Transverse colon (tissue), 4 donors: ENCODE measurements around the gene BAIAP3. TPM values are rescaled to one million over a fixed set of nuclear protein-coding genes. Genes with fewer than 3 reads are reported as not detected.

ENCODE experiments used
- DNase-seq: peaks from one replicate; pipeline ENCODE4 v3.0.0-alpha.2; 2019
- H3K27ac ChIP-seq, 4 donors: fragments of 200-600 bp; sonication (generic); 2 replicates each; pipeline ENCODE4 v1.5.1; 2016 to 2018; ENCODE audit warnings: inconsistent platforms in 4 of 4
- H3K27me3 ChIP-seq: fragments of 200-600 bp; sonication (generic); 2 replicates; pipeline ENCODE4 v1.5.1; 2017; ENCODE audit warnings: inconsistent platforms
- H3K36me3 ChIP-seq, 4 donors: fragments of 200-600 bp; sonication (generic); 2 replicates each; pipeline ENCODE4 v1.5.1; 2017 to 2019; ENCODE audit warnings: inconsistent platforms in 4 of 4
- H3K4me1 ChIP-seq, 4 donors: fragments of 200-600 bp; sonication (generic); 2 replicates each; pipeline ENCODE4 v1.5.1; 2017 to 2020; ENCODE audit warnings: inconsistent platforms in 4 of 4
- H3K4me3 ChIP-seq, 4 donors: fragments of 200-600 bp; sonication (generic); 1 replicate in 1 of 4; 2 replicates in 3 of 4; pipeline versions ENCODE4 v1.5.1 to v1.6.1; 2017 to 2019; ENCODE audit warnings: inconsistent platforms in 4 of 4
- H3K9me3 ChIP-seq, 2 donors: fragments of 200-600 bp; sonication (generic); 2 replicates each; pipeline ENCODE4 v1.5.1; 2017 to 2019; ENCODE audit warnings: inconsistent platforms in 2 of 2
- EP300 ChIP-seq: sonication (generic); formaldehyde crosslinking; IDR thresholded peaks from one replicate; pipeline ENCODE4 v1.6.1; 2017; ENCODE audit warnings: antibody characterized with exemption, low read depth
- POLR2A ChIP-seq: fragments of 450-650 bp; IDR thresholded peaks from one replicate; pipeline ENCODE4 v1.6.1; 2016; ENCODE audit warnings: antibody characterized with exemption, mild to moderate bottlenecking, moderate library complexity
- POLR2AphosphoS5 ChIP-seq, 3 donors: sonication (generic); formaldehyde crosslinking; IDR thresholded peaks; one replicate each; pipeline ENCODE4 v1.6.1; 2016; ENCODE audit warnings: antibody characterized with exemption in 3 of 3
- WGBS, 2 donors: methylation state at CpG; one replicate each; pipeline ENCODE4 v1.1.5; 2018; ENCODE audit warnings: low coverage in 1 of 2; 5-methylcytosine and 5-hydroxymethylcytosine counted together
- in situ Hi-C, 4 donors: fragments of 200-750 bp; cut with MboI; loops; one replicate each; pipeline versions ENCODE4 v1.15.0 to v1.15.1; 2017; ENCODE audit warnings: low sequenced_read_pairs in 3 of 4, low pct_ligation_motif_present in 1 of 4, low pct_unique_long_range_greater_than_20kb in 1 of 4
- intact Hi-C: fragments of 100-400 bp; cut with DNase I; formaldehyde crosslinking; loops from one replicate; pipeline ENCODE4 v1.15.1; 2023; ENCODE audit warnings: low total_unique reads
- total RNA-seq, 4 donors: library from RNA; depleted of rRNA; stranded (reverse); fragments of >200 nt; gene quantifications; one replicate each; pipeline ENCODE4 v1.1.0, GENCODE V29; 2016
- TF ChIP-seq, protein P1 (sequence below), 5 experiments: fragments of 200-600 bp in 3 of 5; fragments of 450-650 bp in 2 of 5; sonication (generic) in 3 of 5; IDR thresholded peaks; 1 replicate in 2 of 5; 2 replicates in 3 of 5; pipeline ENCODE4 v1.5.1; 2016 to 2017; ENCODE audit warnings: antibody characterized with exemption in 5 of 5, inconsistent platforms in 3 of 5, mild to moderate bottlenecking in 2 of 5, moderate library complexity in 1 of 5

Gene BAIAP3
- total RNA-seq, 4 donors from 2014 or later = 7.3 to 190 (median 11.4) TPM

DNA sequence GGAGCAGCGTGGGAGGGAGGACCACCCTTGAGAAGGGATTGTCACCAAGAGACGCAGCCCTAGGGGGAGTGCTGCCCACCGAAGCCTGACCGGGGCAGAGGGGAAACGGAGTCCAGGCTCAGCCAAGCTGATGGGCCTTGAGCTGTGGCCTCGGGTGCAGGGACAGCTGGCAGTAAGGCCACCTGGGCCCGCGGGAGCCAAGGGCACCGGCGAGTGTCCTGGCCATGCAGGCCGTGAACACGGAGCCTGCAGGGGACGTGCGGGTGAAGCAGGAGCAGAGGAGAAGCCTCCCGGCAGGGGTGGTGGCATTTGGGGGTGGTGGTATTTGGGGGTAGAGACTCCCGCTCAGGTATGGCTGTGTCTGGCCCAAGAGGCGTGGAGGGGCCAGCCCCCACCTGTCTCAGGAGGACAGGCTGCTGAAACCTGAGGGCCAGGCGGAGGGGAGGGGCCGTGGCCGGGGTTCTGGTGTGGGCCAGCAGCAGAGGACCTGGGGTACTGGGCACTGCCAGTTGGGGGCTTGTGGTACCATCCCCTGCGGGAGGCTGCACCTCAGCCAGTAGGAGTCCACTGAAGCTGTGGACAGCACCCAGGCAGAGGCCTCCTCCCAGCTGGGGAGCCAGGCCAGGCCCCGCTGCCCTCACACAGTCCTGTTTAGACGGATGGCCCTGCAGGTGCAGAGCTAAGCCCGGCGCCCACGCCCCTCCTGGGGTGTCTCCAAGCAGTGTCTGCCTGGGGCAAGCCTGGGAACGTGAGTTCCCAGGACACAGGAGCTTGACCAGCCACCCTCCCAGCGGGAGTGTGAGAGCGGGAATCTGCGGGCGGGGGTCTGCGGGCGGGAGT lies 22.8 kb downstream of the BAIAP3 start:
- Histone ChIP-seq H3K4me1 (peaks cover 5 to 18% (median 15%) of the 10 kb centered on the region in 4 donors), H3K36me3 (peaks cover 0 to 4% (median 0%) of the 10 kb centered on the region in 4 donors), H3K9me3 (no peaks in the 10 kb centered on the region), H3K27me3 (no peaks in the 10 kb centered on the region), H3K27ac (no peak overlapping the region), H3K4me3 (no peak overlapping the region)
- TF ChIP-seq POLR2AphosphoS5 (IDR thresholded peaks at IDR 0.05) (no peak), POLR2A (no peak), EP300 (no peak)
- TF ChIP-seq, protein P1, sequence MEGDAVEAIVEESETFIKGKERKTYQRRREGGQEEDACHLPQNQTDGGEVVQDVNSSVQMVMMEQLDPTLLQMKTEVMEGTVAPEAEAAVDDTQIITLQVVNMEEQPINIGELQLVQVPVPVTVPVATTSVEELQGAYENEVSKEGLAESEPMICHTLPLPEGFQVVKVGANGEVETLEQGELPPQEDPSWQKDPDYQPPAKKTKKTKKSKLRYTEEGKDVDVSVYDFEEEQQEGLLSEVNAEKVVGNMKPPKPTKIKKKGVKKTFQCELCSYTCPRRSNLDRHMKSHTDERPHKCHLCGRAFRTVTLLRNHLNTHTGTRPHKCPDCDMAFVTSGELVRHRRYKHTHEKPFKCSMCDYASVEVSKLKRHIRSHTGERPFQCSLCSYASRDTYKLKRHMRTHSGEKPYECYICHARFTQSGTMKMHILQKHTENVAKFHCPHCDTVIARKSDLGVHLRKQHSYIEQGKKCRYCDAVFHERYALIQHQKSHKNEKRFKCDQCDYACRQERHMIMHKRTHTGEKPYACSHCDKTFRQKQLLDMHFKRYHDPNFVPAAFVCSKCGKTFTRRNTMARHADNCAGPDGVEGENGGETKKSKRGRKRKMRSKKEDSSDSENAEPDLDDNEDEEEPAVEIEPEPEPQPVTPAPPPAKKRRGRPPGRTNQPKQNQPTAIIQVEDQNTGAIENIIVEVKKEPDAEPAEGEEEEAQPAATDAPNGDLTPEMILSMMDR (IDR thresholded peaks at IDR 0.05) = no peak
- in situ Hi-C loops = no loop called here
- WGBS, 2 donors = 81 to 100% methylated on average over 2 to 22 of the region's 33 CpGs
- intact Hi-C loops = no loop called here
- DNase-seq = no peak

- 83 to 91% methylated on average over 4 to 19 of the region's 19 CpGs for WGBS, 2 donors
- DNase-seq = no peak
- peaks cover 0 to 10% (median 6%) of the 10 kb centered on the region in 4 donors for H3K4me1 ChIP-seq
- intact Hi-C loops = no loop called here
- in situ Hi-C loops = no loop called here
- no peaks in the 10 kb centered on the region for H3K9me3 ChIP-seq
- H3K36me3 ChIP-seq = peaks cover 0 to 14% (median 6%) of the 10 kb centered on the region in 4 donors
- H3K4me3 ChIP-seq = no peak overlapping the region
- H3K27me3 ChIP-seq = no peaks in the 10 kb centered on the region
- no peak for TF ChIP-seq EP300
- TF ChIP-seq, protein P1 (IDR thresholded peaks at IDR 0.05) = no peak
- TF ChIP-seq POLR2AphosphoS5 (IDR thresholded peaks at IDR 0.05) = no peak
- no peak overlapping the region for H3K27ac ChIP-seq
These were observed 24.6 kb downstream of the BAIAP3 start for GRCh38 chr16:1357906-1358566.

DNA sequence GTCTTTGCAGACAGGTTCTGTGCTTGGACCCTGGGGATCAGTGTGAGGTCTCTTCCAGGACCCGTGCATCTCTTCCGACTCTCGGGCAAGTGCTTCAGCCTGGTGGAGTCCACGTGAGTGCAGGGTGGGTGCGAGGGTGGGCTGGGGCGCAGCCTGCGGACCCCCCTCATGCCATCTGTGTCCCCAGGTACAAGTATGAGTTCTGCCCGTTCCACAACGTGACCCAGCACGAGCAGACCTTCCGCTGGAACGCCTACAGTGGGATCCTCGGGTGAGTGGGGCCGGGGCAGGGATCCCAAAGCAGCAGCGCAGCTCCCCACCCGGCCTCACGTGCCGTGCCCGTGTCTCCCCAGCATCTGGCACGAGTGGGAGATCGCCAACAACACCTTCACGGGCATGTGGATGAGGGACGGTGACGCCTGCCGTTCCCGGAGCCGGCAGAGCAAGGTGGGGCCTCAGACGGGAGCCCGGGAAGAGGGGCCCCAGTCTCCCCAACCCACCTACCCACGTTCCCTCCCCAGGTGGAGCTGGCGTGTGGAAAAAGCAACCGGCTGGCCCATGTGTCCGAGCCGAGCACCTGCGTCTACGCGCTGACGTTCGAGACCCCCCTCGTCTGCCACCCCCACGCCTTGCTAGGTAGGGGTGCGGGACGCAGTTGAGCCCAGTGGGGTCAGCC lies 28.4 kb downstream of the BAIAP3 start:
- in situ Hi-C loops = no loop called here
- TF ChIP-seq, protein P1 (IDR thresholded peaks at IDR 0.05) = no peak
- TF ChIP-seq POLR2A = no peak
- no peak for DNase-seq
- H3K27ac ChIP-seq = no peak overlapping the region
- no peaks in the 10 kb centered on the region for H3K4me1 ChIP-seq
- no peaks in the 10 kb centered on the region for H3K27me3 ChIP-seq
- H3K36me3 ChIP-seq = peaks cover 0 to 23% (median 11%) of the 10 kb centered on the region in 4 donors
- no peak overlapping the region for H3K4me3 ChIP-seq
- intact Hi-C loops = no loop called here
- H3K9me3 ChIP-seq = no peaks in the 10 kb centered on the region
- WGBS, 2 donors = 94% methylated on average over 43 of the region's 43 CpGs; no CpG with 5 or more reads in 1 of the 2 donors

GRCh38 chr16:1362807-1363206 lies 29.4 kb downstream of the BAIAP3 start:
- Histone ChIP-seq H3K4me3 (no peak overlapping the region), H3K4me1 (no peaks in the 10 kb centered on the region), H3K27ac (no peak overlapping the region), H3K9me3 (no peaks in the 10 kb centered on the region), H3K36me3 (peaks cover 0 to 25% (median 12%) of the 10 kb centered on the region in 4 donors), H3K27me3 (no peaks in the 10 kb centered on the region)
- in situ Hi-C loops = no loop called here
- no peak for DNase-seq
- intact Hi-C loops = no loop called here
- WGBS, 2 donors = 87 to 90% methylated on average over 5 to 11 of the region's 11 CpGs
- TF ChIP-seq EP300 = no peak
- TF ChIP-seq, protein P1 (IDR thresholded peaks at IDR 0.05) = no peak
- no peak for TF ChIP-seq POLR2AphosphoS5 (IDR thresholded peaks at IDR 0.05)
- no peak for TF ChIP-seq POLR2A
